T-helper 17 cell (primary cell): Measurements from ENCODE around the gene SRGAP1. TPM values are rescaled to one million over a fixed set of nuclear protein-coding genes. Genes with fewer than 3 reads are reported as not detected.

Experiments
- ATAC-seq: fragments of 150-1000 bp; cut with Tn5 transposase; 2 replicates; pipeline ENCODE4 v1.10.0; 2021; ENCODE audit warnings: mild to moderate bottlenecking, moderate library complexity
- DNase-seq, 3 donors: peaks; one replicate each; pipeline versions ENCODE4 v3.0.0 to v3.0.0-alpha.2; 2020 to 2021
- H3K9me3 ChIP-seq: one replicate; pipeline ENCODE4 v1.7.0; 2013; ENCODE audit warnings: low read length, mild to moderate bottlenecking; ENCODE audit not compliant: control insufficient read depth, poor library complexity, severe bottlenecking
- H3K27ac Mint-ChIP-seq: one replicate; pipeline ENCODE4 v1.8.0; 2022; ENCODE audit warnings: mild to moderate bottlenecking, moderate library complexity, mixed read lengths
- H3K27me3 Mint-ChIP-seq: one replicate; pipeline ENCODE4 v1.8.0; 2022; ENCODE audit warnings: mixed read lengths
- H3K36me3 Mint-ChIP-seq: one replicate; pipeline ENCODE4 v1.8.0; 2022; ENCODE audit warnings: low read depth, mixed read lengths
- H3K4me1 Mint-ChIP-seq: one replicate; pipeline ENCODE4 v1.8.0; 2022; ENCODE audit warnings: mild to moderate bottlenecking, mixed read lengths
- H3K4me3 Mint-ChIP-seq: one replicate; pipeline ENCODE4 v1.8.0; 2022; ENCODE audit warnings: mild to moderate bottlenecking, moderate library complexity, mixed read lengths
- total RNA-seq, 4 donors: library from RNA in 2 of 4; stranded (reverse) in 2 of 4; gene quantifications; one replicate each; pipeline ENCODE4 v1.2.3 and lab custom pipeline; 2022 to 2026

Gene SRGAP1
- total RNA-seq, 2 donors from 2014 or later: 0.05 to 0.13 TPM

DNA sequence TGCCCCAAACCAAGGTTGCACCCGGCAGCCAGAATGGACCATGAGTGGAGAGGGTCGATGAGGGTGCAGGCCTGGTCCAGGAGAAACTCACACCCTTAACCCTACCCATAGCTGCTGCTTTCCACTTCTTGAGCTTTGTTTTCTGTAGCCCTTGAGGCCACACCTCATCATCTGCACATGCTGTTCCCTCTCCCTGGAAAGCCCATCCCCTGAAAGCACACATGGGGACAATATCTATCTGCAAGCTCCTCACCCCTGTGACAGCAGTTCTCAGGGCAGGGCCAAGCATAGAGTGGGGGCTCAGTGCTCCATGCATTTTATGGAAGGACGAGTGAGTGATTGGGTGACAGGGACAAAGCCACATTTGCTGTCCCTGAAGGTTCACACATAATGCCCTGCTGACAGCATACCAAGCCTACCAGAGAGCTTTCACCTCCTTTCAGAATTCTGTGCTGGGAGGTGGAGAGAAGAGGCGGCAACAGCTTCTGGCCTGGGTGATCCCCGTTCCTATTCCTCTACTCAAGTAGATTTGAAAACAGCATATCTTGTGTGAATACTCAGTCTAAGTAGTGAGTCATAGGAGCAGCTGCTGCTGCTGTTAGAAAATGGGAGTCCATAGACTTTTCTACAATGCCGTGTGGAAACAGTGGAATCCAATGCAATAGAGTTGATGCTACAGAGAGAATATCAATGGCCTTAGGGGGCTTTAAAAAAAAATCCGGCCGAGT is 44.6 kb downstream of the SRGAP1 start:
- no peak for ATAC-seq
- Mint-ChIP-seq H3K36me3 (peaks cover 2% of the 10 kb centered on the region), H3K27me3 (peaks cover 19% of the 10 kb centered on the region), H3K4me3 (no peak overlapping the region), H3K4me1 (no peaks in the 10 kb centered on the region), H3K27ac (no peak overlapping the region)
- H3K9me3 ChIP-seq: no peaks in the 10 kb centered on the region
- no peak for DNase-seq

DNA sequence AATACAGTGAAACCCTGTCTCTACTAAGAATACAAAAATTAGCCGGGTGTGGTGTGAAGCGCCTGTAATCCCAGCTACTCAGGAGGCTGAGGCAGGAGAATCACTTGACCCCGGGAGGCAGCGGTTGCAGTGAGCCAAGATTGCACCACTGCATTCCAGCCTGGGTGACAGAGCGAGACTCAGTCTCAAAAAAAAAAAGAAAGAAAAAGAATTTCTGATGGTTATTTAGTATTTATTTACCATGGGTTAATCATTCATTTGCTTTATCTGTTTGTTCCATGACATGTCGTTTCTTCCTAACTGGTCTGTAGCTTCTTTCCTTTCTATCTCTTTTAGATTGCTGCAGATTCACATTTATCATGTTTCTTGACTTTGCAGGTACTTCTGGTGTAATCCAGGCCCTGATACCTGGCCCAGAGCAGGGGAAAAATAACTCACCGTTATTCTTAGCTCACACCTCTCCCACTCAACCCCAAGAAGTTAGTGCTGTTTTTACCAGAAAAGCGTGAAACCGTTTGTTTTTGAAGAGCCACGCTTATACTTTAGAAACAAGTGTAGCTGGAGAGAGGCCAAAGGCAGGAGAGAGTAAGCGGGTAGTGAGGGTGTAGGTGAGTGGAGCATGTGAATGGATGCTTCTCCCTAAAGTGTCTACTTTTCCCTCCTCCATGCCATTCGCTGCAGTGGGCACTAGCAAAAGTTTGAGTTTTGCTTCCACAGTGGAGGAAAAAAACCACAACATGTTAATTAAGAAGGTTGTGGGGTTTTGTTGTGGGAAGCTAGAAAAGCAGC is 45.4 kb downstream of the SRGAP1 start:
- H3K9me3 ChIP-seq: no peaks in the 10 kb centered on the region
- H3K4me1 Mint-ChIP-seq: no peaks in the 10 kb centered on the region
- peaks cover 2% of the 10 kb centered on the region for H3K36me3 Mint-ChIP-seq
- H3K4me3 Mint-ChIP-seq: no peak overlapping the region
- no peak for ATAC-seq
- H3K27ac Mint-ChIP-seq: no peak overlapping the region
- H3K27me3 Mint-ChIP-seq: peaks cover 28% of the 10 kb centered on the region
- DNase-seq: no peak

DNA sequence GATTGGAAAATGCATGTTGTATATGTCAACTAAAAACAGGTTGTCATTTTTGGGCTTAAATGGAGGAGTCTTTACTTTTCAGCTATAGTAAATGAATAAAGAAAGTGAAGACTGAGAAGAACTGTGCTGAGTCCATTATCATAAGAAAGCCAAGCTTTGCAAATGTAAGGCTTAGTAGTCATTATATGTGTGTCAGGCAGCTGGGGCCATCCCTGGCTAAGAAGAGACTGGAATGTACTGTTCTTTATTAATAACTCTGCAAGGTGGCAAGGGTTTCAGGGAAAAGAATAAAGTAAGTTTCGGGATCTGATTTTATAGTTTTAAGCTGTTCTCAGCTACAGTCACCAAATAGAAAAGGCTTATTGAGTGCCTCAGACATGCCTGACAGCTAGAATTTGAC is 48.7 kb downstream of the SRGAP1 start:
- peaks cover 2% of the 10 kb centered on the region for H3K36me3 Mint-ChIP-seq
- H3K27ac Mint-ChIP-seq: no peak overlapping the region
- no peak overlapping the region for H3K4me3 Mint-ChIP-seq
- H3K27me3 Mint-ChIP-seq: peaks cover 34% of the 10 kb centered on the region
- DNase-seq (no peak), ATAC-seq (no peak)
- no peaks in the 10 kb centered on the region for H3K9me3 ChIP-seq
- H3K4me1 Mint-ChIP-seq: peaks cover 3% of the 10 kb centered on the region

- peaks cover 3% of the 10 kb centered on the region for H3K4me1 Mint-ChIP-seq
- H3K36me3 Mint-ChIP-seq: peaks cover 2% of the 10 kb centered on the region
- peaks cover 28% of the 10 kb centered on the region for H3K27me3 Mint-ChIP-seq
- no peaks in the 10 kb centered on the region for H3K9me3 ChIP-seq
- no peak overlapping the region for H3K4me3 Mint-ChIP-seq
- ATAC-seq: no peak
- no peak for DNase-seq
- H3K27ac Mint-ChIP-seq: no peak overlapping the region
These were observed 49.6 kb downstream of the SRGAP1 start for GRCh38 chr12:63894132-63894531.

- ATAC-seq: no peak
- Mint-ChIP-seq H3K27ac (no peak overlapping the region), H3K36me3 (peaks cover 2% of the 10 kb centered on the region), H3K27me3 (peaks cover 28% of the 10 kb centered on the region), H3K4me3 (no peak overlapping the region), H3K4me1 (peaks cover 3% of the 10 kb centered on the region)
- H3K9me3 ChIP-seq: no peaks in the 10 kb centered on the region
- DNase-seq: no peak
These were observed 51.3 kb downstream of the SRGAP1 start for GRCh38 chr12:63895841-63896240.

DNA sequence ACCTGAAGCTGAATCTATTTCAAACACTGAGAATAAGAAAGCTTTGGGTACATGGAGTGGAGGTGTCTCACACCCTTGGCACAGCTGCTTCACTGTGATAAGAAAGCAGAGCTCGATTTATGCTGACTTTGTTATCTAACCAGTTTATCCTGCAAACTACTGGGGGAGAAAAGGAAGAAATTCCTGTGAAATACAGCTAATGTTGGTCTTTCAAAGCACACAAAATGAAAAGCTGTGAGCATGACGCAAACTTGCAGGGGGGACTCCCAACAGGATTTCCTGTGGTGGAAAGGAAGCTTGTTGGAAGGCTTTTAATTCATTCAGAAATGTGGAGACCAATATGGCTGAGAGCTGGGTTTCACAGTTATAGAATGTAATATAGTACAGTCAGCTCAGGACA is 53.4 kb downstream of the SRGAP1 start:
- H3K27me3 Mint-ChIP-seq: peaks cover 36% of the 10 kb centered on the region
- no peak for ATAC-seq
- no peak overlapping the region for H3K27ac Mint-ChIP-seq
- H3K4me1 Mint-ChIP-seq: peaks cover 3% of the 10 kb centered on the region
- H3K36me3 Mint-ChIP-seq: no peaks in the 10 kb centered on the region
- no peak overlapping the region for H3K4me3 Mint-ChIP-seq
- H3K9me3 ChIP-seq: no peaks in the 10 kb centered on the region
- DNase-seq: no peak

DNA sequence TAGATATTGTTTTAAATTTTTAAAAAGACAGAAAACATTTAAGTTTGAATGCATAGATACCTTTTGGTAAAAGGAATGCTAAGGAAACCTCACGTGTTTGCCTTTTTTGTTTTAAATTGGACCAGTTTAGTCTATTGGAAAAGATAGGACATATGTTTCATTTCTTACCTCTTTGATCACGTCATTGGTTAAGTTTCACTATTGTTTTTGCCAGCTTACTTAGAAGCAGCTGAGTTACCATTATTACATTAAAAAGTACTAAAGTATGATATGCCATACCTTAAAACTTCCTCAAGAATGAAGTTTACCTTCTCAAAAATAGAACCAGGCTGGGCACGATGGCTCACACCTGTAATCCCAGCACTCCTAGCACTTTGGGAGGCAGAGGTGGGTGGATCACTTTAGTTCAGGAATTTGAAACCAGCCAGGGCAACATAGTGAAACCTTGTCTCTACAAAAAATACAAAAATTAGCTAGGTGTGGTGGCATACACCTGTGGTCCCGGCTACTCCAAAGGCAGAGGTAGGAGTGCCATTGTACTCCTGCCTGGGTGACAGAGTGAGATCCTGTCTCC is 54.4 kb downstream of the SRGAP1 start:
- Mint-ChIP-seq H3K4me3 (no peak overlapping the region), H3K4me1 (peaks cover 3% of the 10 kb centered on the region), H3K27me3 (peaks cover 36% of the 10 kb centered on the region), H3K27ac (no peak overlapping the region), H3K36me3 (no peaks in the 10 kb centered on the region)
- ATAC-seq: no peak
- no peaks in the 10 kb centered on the region for H3K9me3 ChIP-seq
- no peak for DNase-seq

- peaks cover 37% of the 10 kb centered on the region for H3K27me3 Mint-ChIP-seq
- no peak overlapping the region for H3K4me3 Mint-ChIP-seq
- no peaks in the 10 kb centered on the region for H3K36me3 Mint-ChIP-seq
- no peaks in the 10 kb centered on the region for H3K9me3 ChIP-seq
- ATAC-seq: no peak
- DNase-seq: no peak
- H3K4me1 Mint-ChIP-seq: peaks cover 3% of the 10 kb centered on the region
- no peak overlapping the region for H3K27ac Mint-ChIP-seq
These were observed 54.9 kb downstream of the SRGAP1 start for GRCh38 chr12:63899396-63899795.

GRCh38 chr12:63900922-63901793 is 56.7 kb downstream of the SRGAP1 start:
- H3K4me1 Mint-ChIP-seq: peaks cover 3% of the 10 kb centered on the region
- no peak overlapping the region for H3K4me3 Mint-ChIP-seq
- no peak for ATAC-seq

DNA sequence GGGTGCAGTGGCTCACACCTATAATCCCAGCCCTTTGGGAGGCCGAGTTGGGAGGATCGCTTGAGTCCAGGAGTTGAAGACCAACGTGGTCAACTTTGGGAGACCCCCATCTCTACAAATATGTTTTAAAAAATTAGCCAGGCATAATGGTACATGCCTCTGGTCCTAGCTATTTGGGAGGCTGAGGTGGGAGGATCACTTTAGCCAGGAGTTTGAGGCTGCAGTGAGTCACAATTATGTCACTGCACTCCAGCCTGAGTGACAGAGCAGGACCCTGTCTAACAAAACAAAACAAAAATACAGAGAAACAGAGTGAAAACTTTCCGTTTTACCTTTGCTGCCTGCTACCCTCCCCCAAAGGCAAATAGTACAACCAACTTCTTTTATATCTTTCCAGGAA is 60.2 kb downstream of the SRGAP1 start:
- no peak for ATAC-seq
- no peaks in the 10 kb centered on the region for H3K9me3 ChIP-seq
- H3K4me1 Mint-ChIP-seq: no peaks in the 10 kb centered on the region
- H3K36me3 Mint-ChIP-seq: no peaks in the 10 kb centered on the region
- DNase-seq: no peak
- peaks cover 14% of the 10 kb centered on the region for H3K27me3 Mint-ChIP-seq
- no peak overlapping the region for H3K27ac Mint-ChIP-seq
- H3K4me3 Mint-ChIP-seq: no peak overlapping the region

More at GRCh38 chr12:63900922-63901793, 56.7 kb downstream of the SRGAP1 start:
- Mint-ChIP-seq H3K27me3 (peaks cover 22% of the 10 kb centered on the region), H3K27ac (no peak overlapping the region), H3K36me3 (no peaks in the 10 kb centered on the region)
- DNase-seq: no peak
- no peaks in the 10 kb centered on the region for H3K9me3 ChIP-seq

DNA sequence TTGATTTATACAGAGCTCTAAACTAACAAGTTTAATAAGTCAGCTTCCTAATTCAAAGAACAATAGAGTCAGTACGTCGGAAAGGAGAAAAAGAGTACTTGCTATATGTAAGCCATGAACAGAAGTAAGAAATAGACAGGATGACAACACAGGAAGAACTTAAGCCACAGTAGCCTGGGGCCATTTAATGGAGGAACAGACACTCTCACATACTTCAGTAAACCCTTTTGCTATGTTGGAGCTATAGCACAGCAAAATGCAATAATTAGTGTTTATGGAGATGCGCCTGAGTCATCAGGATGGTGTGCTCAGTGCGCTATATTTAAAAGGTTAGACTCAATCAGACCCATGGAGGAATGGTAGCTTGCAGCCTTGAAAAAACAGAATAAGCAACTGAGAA is 61.0 kb downstream of the SRGAP1 start:
- Mint-ChIP-seq H3K27ac (no peak overlapping the region), H3K4me1 (no peaks in the 10 kb centered on the region), H3K4me3 (no peak overlapping the region), H3K27me3 (peaks cover 14% of the 10 kb centered on the region), H3K36me3 (no peaks in the 10 kb centered on the region)
- H3K9me3 ChIP-seq: no peaks in the 10 kb centered on the region
- ATAC-seq (no peak), DNase-seq (no peak)

DNA sequence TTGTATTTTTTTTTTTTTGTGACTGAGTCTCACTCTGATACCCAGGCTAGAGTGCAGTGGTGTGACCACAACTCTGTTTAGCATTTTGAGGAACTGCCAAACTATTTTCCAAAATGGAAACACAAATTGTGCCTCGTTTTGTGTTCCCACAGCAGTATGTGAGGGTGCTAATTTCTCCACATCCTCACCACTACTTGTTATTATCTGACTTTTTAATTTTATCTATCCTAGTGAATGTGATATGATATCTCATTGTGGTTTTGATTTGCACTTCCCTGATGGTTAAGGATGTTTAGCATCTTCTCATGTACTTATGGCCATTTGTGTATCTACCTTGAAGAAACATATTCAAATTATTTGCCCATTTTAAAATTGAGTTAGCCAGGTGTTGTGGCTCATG is 62.4 kb downstream of the SRGAP1 start:
- ATAC-seq (no peak), DNase-seq (no peak)
- H3K27me3 Mint-ChIP-seq: peaks cover 6% of the 10 kb centered on the region

DNA sequence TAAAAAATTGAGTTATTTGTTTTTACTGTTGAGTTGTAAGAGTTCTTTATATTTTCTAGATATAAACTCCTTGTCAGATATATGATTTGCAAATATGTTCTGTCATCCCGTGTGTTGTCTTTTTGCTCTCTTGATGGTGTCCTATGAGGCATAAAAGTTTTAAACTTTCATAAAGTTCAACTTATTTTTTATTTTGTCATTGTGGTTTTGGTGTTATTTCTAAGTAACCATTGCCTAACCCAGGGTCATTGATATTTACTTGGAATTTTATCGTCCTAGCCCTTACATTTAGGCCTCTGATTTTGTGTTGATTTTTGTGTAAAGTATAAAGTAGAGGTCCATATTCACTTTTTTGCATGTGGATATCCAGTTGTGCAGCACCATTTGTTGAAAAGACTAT is 63.1 kb downstream of the SRGAP1 start:
- no peaks in the 10 kb centered on the region for H3K9me3 ChIP-seq
- Mint-ChIP-seq H3K36me3 (no peaks in the 10 kb centered on the region), H3K27me3 (peaks cover 6% of the 10 kb centered on the region), H3K4me1 (no peaks in the 10 kb centered on the region), H3K27ac (no peak overlapping the region), H3K4me3 (no peak overlapping the region)
- DNase-seq (no peak), ATAC-seq (no peak)

More for the DNA sequence above, 62.4 kb downstream of the SRGAP1 start:
- H3K9me3 ChIP-seq: no peaks in the 10 kb centered on the region
- Mint-ChIP-seq H3K36me3 (no peaks in the 10 kb centered on the region), H3K4me1 (no peaks in the 10 kb centered on the region), H3K27ac (no peak overlapping the region), H3K4me3 (no peak overlapping the region)
